CD8-positive, alpha-beta memory T cell (primary cell): Measurements from ENCODE around the gene RNFT2. TPM values are rescaled to one million over a fixed set of nuclear protein-coding genes. Genes with fewer than 3 reads are reported as not detected.

Source experiments
- CTCF ChIA-PET: fragments of 350-600 bp; sonication (Branson Sonifier 250); formaldehyde crosslinking; loops from one replicate; lab custom pipeline; 2021; ENCODE audit warnings: antibody characterized with exemption; lab: Charles Lee
- POLR2A ChIA-PET: fragments of 350-600 bp; sonication (Branson Sonifier 250); formaldehyde crosslinking; loops from one replicate; lab custom pipeline; 2021; ENCODE audit warnings: antibody characterized with exemption; lab: Charles Lee
- DNase-seq, 5 donors: peaks; one replicate each; pipeline versions ENCODE4 v3.0.0 to v3.0.0-alpha.2; 2020 to 2022; ENCODE audit warnings: mixed read lengths in 1 of 5
- H3K27ac ChIP-seq: one replicate; pipeline ENCODE4 v1.7.0; 2013; ENCODE audit warnings: low read depth, mild to moderate bottlenecking, low read length, moderate library complexity
- H3K27me3 ChIP-seq: 2 replicates; pipeline ENCODE4 v1.7.0; 2013; ENCODE audit warnings: low read length, mild to moderate bottlenecking; ENCODE audit not compliant: insufficient read depth, poor library complexity, severe bottlenecking
- H3K36me3 ChIP-seq: 2 replicates; pipeline ENCODE4 v1.7.0; 2013; ENCODE audit warnings: mild to moderate bottlenecking, low read length, moderate library complexity; ENCODE audit not compliant: insufficient read depth
- H3K4me1 ChIP-seq: 2 replicates; pipeline ENCODE4 v1.7.0; 2013; ENCODE audit warnings: mild to moderate bottlenecking, low read length, moderate library complexity; ENCODE audit not compliant: insufficient read depth
- H3K4me3 ChIP-seq: 2 replicates; pipeline ENCODE4 v1.7.0; 2013; ENCODE audit warnings: mild to moderate bottlenecking, low read length
- H3K9me3 ChIP-seq: 2 replicates; pipeline ENCODE4 v1.7.0; 2013; ENCODE audit warnings: mild to moderate bottlenecking, low read length
- H3K27ac Mint-ChIP-seq, 8 donors: one replicate each; pipeline ENCODE4 v1.8.0; 2020 to 2021; ENCODE audit warnings: mixed read lengths in 8 of 8, mild to moderate bottlenecking in 6 of 8, inconsistent platforms in 3 of 8, moderate library complexity in 3 of 8
- H3K27me3 Mint-ChIP-seq, 2 donors: one replicate each; pipeline ENCODE4 v1.8.0; 2020 to 2021; ENCODE audit warnings: mixed read lengths in 2 of 2, mild to moderate bottlenecking in 1 of 2, moderate library complexity in 1 of 2
- H3K36me3 Mint-ChIP-seq, 3 donors: one replicate each; pipeline ENCODE4 v1.8.0; 2020 to 2021; ENCODE audit warnings: mixed read lengths in 3 of 3, inconsistent platforms in 1 of 3, mild to moderate bottlenecking in 1 of 3
- H3K4me1 Mint-ChIP-seq, 3 donors: one replicate each; pipeline ENCODE4 v1.8.0; 2020 to 2021; ENCODE audit warnings: mixed read lengths in 3 of 3, inconsistent platforms in 1 of 3, mild to moderate bottlenecking in 1 of 3
- H3K4me3 Mint-ChIP-seq, 7 donors: one replicate each; pipeline ENCODE4 v1.8.0; 2020 to 2021; ENCODE audit warnings: mixed read lengths in 7 of 7, mild to moderate bottlenecking in 6 of 7, moderate library complexity in 4 of 7, inconsistent platforms in 2 of 7
- H3K9me3 Mint-ChIP-seq, 5 donors: one replicate each; pipeline ENCODE4 v1.8.0; 2020 to 2022; ENCODE audit warnings: mixed read lengths in 5 of 5, mild to moderate bottlenecking in 3 of 5, moderate library complexity in 2 of 5, inconsistent platforms in 1 of 5
- polyA plus RNA-seq: library from polyadenylated mRNA; unstranded; fragments of 300-500 nt; fragmentation: Illumina TruSeq; gene quantifications from one replicate; pipeline ENCODE4 v1.2.3, GENCODE V29; 2021
- total RNA-seq, 2 experiments: library from RNA; stranded (reverse); gene quantifications; one replicate each; pipeline ENCODE4 v1.2.3, GENCODE V29; 2021

The RNFT2 gene
- total and polyA plus RNA-seq, 3 experiments from 2014 or later = 1.8 to 15.8 (median 14.6) TPM

DNA sequence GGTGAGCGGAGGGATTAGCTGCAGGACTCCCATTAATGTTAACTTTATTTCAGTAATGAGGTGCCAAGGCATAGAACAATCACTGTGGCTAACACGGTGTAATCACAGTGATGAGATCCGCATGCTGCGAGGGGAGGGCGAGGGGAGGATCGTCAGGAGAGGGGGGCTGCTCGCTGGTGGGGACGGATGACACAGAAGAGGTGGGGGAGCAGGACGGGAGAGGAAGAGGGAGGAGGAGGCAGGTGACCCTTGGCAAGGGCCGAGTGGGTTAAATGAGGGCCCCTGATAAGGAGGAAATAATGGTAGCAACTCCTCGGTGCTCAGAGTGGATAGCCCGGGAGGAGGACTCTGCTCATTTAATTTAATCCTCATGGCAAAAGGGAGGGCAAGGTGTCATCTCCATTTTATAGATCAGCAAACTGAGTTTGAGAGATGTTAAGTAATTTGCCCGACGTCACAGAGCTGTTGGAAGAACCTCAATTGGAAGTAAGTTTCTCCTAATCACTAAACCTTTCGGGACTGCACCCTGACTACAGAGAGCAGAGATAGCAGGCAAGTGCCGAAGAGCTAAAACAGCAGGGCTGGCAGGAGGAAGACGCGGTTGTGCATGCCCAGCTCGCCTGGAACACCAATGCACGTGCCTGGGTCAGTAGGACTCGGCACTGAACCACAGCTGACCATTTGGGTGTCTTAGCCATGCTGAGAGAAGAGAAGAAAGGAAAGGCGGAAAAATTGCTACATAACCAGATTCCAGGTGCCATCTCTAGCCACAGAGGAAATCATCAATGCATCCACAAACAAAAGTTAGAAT, 43.3 kb upstream of the RNFT2 start:
- Histone ChIP-seq H3K27me3 (peaks cover 4% of the 10 kb centered on the region), H3K27ac (no peak overlapping the region), H3K4me1 (no peaks in the 10 kb centered on the region), H3K9me3 (no peaks in the 10 kb centered on the region), H3K36me3 (no peaks in the 10 kb centered on the region), H3K4me3 (no peak overlapping the region)
- no peaks in the 10 kb centered on the region for H3K36me3 Mint-ChIP-seq
- H3K27me3 Mint-ChIP-seq = peaks cover 20 to 46% of the 10 kb centered on the region in 2 donors
- DNase-seq = no peak
- peak overlapping the region in 1 of 8 donors; percentile 5 for H3K27ac Mint-ChIP-seq
- ChIA-PET POLR2A (no interaction called here), CTCF (no interaction called here)
- H3K4me1 Mint-ChIP-seq = peaks cover 0 to 5% (median 1%) of the 10 kb centered on the region in 3 donors
- no peaks in the 10 kb centered on the region for H3K9me3 Mint-ChIP-seq
- H3K4me3 Mint-ChIP-seq = no peak overlapping the region

DNA sequence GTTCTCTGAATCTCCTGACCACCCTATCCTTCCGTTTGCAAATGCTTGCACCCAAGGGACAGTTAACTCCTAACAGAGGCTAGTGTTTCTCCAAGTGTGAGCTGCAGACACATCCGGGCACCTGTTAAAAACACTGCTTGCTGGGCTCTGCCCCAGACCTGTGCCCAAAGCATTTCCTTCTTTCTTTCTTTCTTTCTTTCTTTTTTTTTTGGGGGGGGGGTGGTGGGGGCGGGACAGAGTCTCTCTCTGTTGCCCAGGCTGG, 42.7 kb upstream of the RNFT2 start:
- peaks cover 4% of the 10 kb centered on the region for H3K27me3 ChIP-seq
- Mint-ChIP-seq H3K27ac (peak overlapping the region in 1 of 8 donors; percentile 31), H3K36me3 (no peaks in the 10 kb centered on the region), H3K9me3 (no peaks in the 10 kb centered on the region), H3K4me3 (no peak overlapping the region), H3K27me3 (peaks cover 20 to 46% of the 10 kb centered on the region in 2 donors), H3K4me1 (peaks cover 0 to 5% (median 1%) of the 10 kb centered on the region in 3 donors)
- POLR2A ChIA-PET = no interaction called here
- CTCF ChIA-PET = no interaction called here
- H3K36me3 ChIP-seq = no peaks in the 10 kb centered on the region
- H3K4me1 ChIP-seq = no peaks in the 10 kb centered on the region
- H3K4me3 ChIP-seq = no peak overlapping the region
- DNase-seq = no peak
- no peak overlapping the region for H3K27ac ChIP-seq
- H3K9me3 ChIP-seq = no peaks in the 10 kb centered on the region

DNA sequence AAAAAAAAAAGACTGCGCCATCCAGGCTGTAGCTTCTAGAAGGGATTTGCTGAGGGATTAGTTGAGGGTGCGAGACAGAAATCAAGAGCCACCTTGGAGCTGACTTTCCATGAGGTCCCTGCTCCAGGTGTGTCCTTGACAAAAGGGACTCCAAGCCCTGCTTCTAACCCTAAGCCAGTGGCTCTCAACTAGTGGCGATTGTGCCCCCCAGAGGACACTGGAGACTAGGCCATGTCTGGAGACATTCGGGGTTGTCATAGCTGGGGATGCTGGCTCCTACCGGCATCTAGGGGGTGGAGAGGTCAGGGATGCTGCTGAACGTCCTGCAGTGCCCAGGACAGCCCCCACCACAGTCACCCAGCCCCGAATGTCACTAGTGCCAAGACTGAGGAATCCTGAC, 40.8 kb upstream of the RNFT2 start:
- Mint-ChIP-seq H3K36me3 (no peaks in the 10 kb centered on the region), H3K4me3 (no peak overlapping the region), H3K4me1 (peaks cover 0 to 5% (median 1%) of the 10 kb centered on the region in 3 donors), H3K27ac (no peak overlapping the region), H3K9me3 (no peaks in the 10 kb centered on the region), H3K27me3 (peaks cover 15 to 38% of the 10 kb centered on the region in 2 donors)
- H3K4me3 ChIP-seq = no peak overlapping the region
- no peaks in the 10 kb centered on the region for H3K36me3 ChIP-seq
- no peak for DNase-seq
- peaks cover 4% of the 10 kb centered on the region for H3K27me3 ChIP-seq
- no peaks in the 10 kb centered on the region for H3K9me3 ChIP-seq
- no peaks in the 10 kb centered on the region for H3K4me1 ChIP-seq
- ChIA-PET CTCF (interaction anchor here (4.3 kb wide), 1 partner anchor 12 kb away, joined by 13 read pairs; no protein-coding TSS in a partner anchor), POLR2A (no interaction called here)
- no peak overlapping the region for H3K27ac ChIP-seq

DNA sequence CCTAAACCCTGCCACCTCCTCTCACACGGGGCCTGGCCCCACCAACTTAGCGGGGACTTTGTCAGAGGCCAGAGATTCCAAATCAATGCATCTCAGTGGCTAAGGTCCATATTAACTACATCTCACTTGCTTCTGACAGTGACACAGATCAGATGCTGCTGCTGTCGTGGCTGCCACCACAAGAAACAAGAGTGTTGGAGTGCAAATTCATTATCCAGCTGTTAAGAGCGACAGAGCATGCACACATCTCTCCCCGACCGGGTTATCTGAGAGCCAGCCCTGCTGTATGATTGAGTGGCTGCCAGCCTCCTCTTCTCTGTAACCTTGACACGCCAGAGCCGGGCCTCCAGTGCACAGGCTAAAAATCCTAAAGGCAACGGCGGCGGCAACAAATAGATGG, 40.4 kb upstream of the RNFT2 start:
- no peaks in the 10 kb centered on the region for H3K9me3 ChIP-seq
- Mint-ChIP-seq H3K36me3 (no peaks in the 10 kb centered on the region), H3K27ac (no peak overlapping the region), H3K27me3 (peaks cover 15 to 36% of the 10 kb centered on the region in 2 donors), H3K4me3 (no peak overlapping the region), H3K9me3 (no peaks in the 10 kb centered on the region), H3K4me1 (peaks cover 0 to 5% (median 0%) of the 10 kb centered on the region in 3 donors)
- ChIA-PET POLR2A (no interaction called here), CTCF (interaction anchor here (4.3 kb wide), 1 partner anchor 12 kb away, joined by 13 read pairs; no protein-coding TSS in a partner anchor)
- no peak overlapping the region for H3K4me3 ChIP-seq
- peaks cover 4% of the 10 kb centered on the region for H3K27me3 ChIP-seq
- H3K4me1 ChIP-seq = no peaks in the 10 kb centered on the region
- no peaks in the 10 kb centered on the region for H3K36me3 ChIP-seq
- no peak for DNase-seq
- H3K27ac ChIP-seq = no peak overlapping the region

DNA sequence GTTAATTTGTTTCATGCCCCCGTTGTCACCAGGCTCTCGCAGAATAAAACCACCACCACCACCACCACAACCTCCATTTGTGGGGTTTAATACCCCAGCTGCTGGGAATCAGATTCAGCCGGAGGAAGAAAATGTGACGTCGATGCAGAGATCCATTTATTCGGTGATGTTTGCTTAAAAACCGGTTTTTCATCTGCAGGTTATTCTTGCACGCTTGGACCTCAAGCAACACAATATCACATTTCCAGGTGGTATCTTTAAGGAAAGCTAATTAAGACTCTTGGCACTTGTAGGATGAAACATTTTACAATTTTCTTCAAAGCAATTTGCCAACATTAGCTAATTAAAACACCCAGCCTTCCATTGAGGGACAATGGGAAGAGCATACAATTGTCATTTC, 40.0 kb upstream of the RNFT2 start:
- H3K4me1 Mint-ChIP-seq = peaks cover 0 to 5% (median under 1%) of the 10 kb centered on the region in 3 donors
- no peaks in the 10 kb centered on the region for H3K4me1 ChIP-seq
- no peak overlapping the region for H3K27ac ChIP-seq
- H3K9me3 ChIP-seq = no peaks in the 10 kb centered on the region
- DNase-seq = no peak
- no peak overlapping the region for H3K4me3 Mint-ChIP-seq
- ChIA-PET POLR2A (no interaction called here), CTCF (interaction anchor here (4.3 kb wide), 1 partner anchor 11 kb away, joined by 13 read pairs; no protein-coding TSS in a partner anchor)
- H3K36me3 Mint-ChIP-seq = no peaks in the 10 kb centered on the region
- no peaks in the 10 kb centered on the region for H3K36me3 ChIP-seq
- peaks cover 15 to 32% of the 10 kb centered on the region in 2 donors for H3K27me3 Mint-ChIP-seq
- no peaks in the 10 kb centered on the region for H3K9me3 Mint-ChIP-seq
- peaks cover 4% of the 10 kb centered on the region for H3K27me3 ChIP-seq
- no peak overlapping the region for H3K4me3 ChIP-seq
- no peak overlapping the region for H3K27ac Mint-ChIP-seq

DNA sequence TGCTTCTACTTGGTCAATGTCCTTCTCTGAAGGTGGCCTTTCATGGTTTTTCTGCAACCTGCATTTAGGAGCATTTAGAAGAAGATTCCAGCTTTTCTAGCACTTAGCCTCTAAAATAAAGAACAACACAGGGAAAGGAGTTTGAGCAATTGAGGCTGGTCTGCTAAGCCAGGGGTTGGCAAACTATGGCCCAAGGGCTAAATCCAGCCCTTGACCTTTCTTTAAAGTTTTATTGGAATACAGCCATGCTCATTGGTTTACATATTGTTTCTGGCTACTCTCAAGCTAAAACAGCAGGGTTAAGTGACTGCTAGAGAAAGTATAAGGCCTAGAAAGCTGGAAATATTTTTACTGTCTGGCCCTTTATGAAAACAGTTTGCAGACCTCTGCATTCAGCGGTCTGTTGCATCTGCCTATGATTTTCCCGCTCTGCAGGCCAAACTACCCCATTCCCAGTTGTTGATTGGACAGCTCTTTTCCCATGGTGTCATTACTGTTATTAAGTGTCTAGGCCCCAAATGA, 39.5 kb upstream of the RNFT2 start:
- H3K27me3 Mint-ChIP-seq = peaks cover 13 to 30% of the 10 kb centered on the region in 2 donors
- peaks cover 0 to 3% (median 0%) of the 10 kb centered on the region in 3 donors for H3K36me3 Mint-ChIP-seq
- H3K4me1 Mint-ChIP-seq = peaks cover 0 to 5% (median 3%) of the 10 kb centered on the region in 3 donors
- POLR2A ChIA-PET = no interaction called here
- no peak overlapping the region for H3K27ac Mint-ChIP-seq
- H3K4me3 ChIP-seq = no peak overlapping the region
- peaks cover 4% of the 10 kb centered on the region for H3K4me1 ChIP-seq
- H3K4me3 Mint-ChIP-seq = no peak overlapping the region
- no peak for DNase-seq
- H3K9me3 ChIP-seq = no peaks in the 10 kb centered on the region
- H3K9me3 Mint-ChIP-seq = no peaks in the 10 kb centered on the region
- CTCF ChIA-PET = interaction anchor here (4.3 kb wide), 1 partner anchor 11 kb away, joined by 13 read pairs; no protein-coding TSS in a partner anchor
- H3K36me3 ChIP-seq = no peaks in the 10 kb centered on the region
- no peak overlapping the region for H3K27ac ChIP-seq
- H3K27me3 ChIP-seq = peaks cover 8% of the 10 kb centered on the region

DNA sequence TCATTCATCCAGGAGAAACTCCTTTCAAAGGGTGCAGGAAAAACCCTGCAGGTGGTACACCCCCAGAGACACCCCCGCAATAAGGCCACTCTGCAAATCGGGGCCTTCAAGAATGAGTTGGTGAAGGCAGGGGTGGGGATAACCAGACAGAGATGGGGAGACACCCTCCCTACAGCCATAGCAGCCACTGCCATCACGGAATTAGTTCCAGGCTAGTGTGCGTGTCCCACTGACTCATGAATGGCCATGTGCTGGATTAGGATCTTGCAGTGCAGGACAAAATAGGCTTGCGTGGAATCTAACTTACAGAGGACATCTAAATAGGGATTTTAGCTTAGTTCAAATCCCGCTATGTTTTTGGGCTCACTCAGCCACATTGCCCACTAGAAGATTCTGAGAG, 38.0 kb upstream of the RNFT2 start:
- Histone ChIP-seq H3K36me3 (no peaks in the 10 kb centered on the region), H3K9me3 (no peaks in the 10 kb centered on the region), H3K4me1 (peaks cover 4% of the 10 kb centered on the region), H3K27ac (no peak overlapping the region), H3K27me3 (peaks cover 5% of the 10 kb centered on the region), H3K4me3 (no peak overlapping the region)
- H3K4me3 Mint-ChIP-seq = no peak overlapping the region
- H3K27ac Mint-ChIP-seq = no peak overlapping the region
- H3K27me3 Mint-ChIP-seq = peaks cover 7 to 16% of the 10 kb centered on the region in 2 donors
- H3K36me3 Mint-ChIP-seq = peaks cover 0 to 3% (median 0%) of the 10 kb centered on the region in 3 donors
- H3K4me1 Mint-ChIP-seq = peaks cover 0 to 5% (median 3%) of the 10 kb centered on the region in 3 donors
- DNase-seq = no peak
- no peaks in the 10 kb centered on the region for H3K9me3 Mint-ChIP-seq
- POLR2A ChIA-PET = no interaction called here
- CTCF ChIA-PET = interaction anchor here (1.7 to 4.3 kb wide), 2 partner anchors 9 kb away, joined by 4 to 13 read pairs; no protein-coding TSS in a partner anchor

DNA sequence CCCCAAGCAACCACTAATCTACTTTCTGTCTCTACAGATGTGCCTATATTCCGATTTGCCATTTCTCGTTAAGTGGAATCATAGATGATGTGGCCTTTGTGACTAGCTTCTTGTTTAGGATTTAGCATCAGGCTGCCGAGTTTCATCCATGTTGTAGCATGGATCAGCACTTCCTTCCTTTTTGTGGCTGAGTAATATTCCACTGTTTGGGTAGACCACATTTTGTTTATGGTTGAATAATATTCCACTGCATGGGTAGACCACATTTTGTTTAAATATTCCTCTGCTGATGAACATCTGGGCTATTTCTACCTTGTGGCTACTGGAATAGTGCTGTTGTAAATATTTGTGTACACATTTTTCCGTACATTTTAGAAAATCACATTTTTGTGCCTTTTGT, 36.7 kb upstream of the RNFT2 start:
- Histone ChIP-seq H3K4me1 (peaks cover 4% of the 10 kb centered on the region), H3K36me3 (no peaks in the 10 kb centered on the region), H3K4me3 (no peak overlapping the region), H3K27ac (no peak overlapping the region), H3K27me3 (peaks cover 4% of the 10 kb centered on the region), H3K9me3 (no peaks in the 10 kb centered on the region)
- peaks cover 0 to 3% (median 0%) of the 10 kb centered on the region in 3 donors for H3K36me3 Mint-ChIP-seq
- H3K27ac Mint-ChIP-seq = no peak overlapping the region
- CTCF ChIA-PET = interaction anchor here (1.4 kb wide), 1 partner anchor 419 kb away, joined by 7 read pairs; no protein-coding TSS in a partner anchor
- no peak for DNase-seq
- peaks cover 0 to 5% (median 3%) of the 10 kb centered on the region in 3 donors for H3K4me1 Mint-ChIP-seq
- no peak overlapping the region for H3K4me3 Mint-ChIP-seq
- H3K27me3 Mint-ChIP-seq = peaks cover 4 to 7% of the 10 kb centered on the region in 2 donors
- no peaks in the 10 kb centered on the region for H3K9me3 Mint-ChIP-seq
- POLR2A ChIA-PET = no interaction called here
